Sciatic nerve (tissue), 2 donors: ENCODE results near the gene NXPH3. TPM values are rescaled to one million over a fixed set of nuclear protein-coding genes. Genes with fewer than 3 reads are reported as not detected.
A peak's percentile ranks its signal among the peaks of the same experiment; 100 is the strongest.

Experiments used
- ATAC-seq: fragments of 200-7000 bp; cut with Tn5 transposase; one replicate; pipeline ENCODE4 v1.9.1; 2020; ENCODE audit warnings: mild to moderate bottlenecking, moderate library complexity
- DNase-seq: peaks from one replicate; pipeline ENCODE4 v3.0.0-alpha.2; 2020; ENCODE audit warnings: low spot score
- intact Hi-C: fragments of 100-400 bp; cut with DNase I; formaldehyde crosslinking; loops from one replicate; pipeline ENCODE4 v1.14.2; 2022
- total RNA-seq: library from RNA; stranded (reverse); fragmentation: NEBNext Ultra II Directional; extraction: Animal tissue kit (Norgen Biotek cat#: 25700); gene quantifications from one replicate; pipeline ENCODE4 v1.2.1, GENCODE V29; 2021
- donor health status: DM: no; HTN: no; CAD: no.
- donor health status: DM: no; HTN: no; CAD: no.

Gene NXPH3
- total RNA-seq, 1 donor from 2014 or later = 17.0 TPM

- intact Hi-C loops = no loop called here
- DNase-seq (no peak), ATAC-seq (peak; percentile 48)
Observed at GRCh38 chr17:49610883-49611584, 35.4 kb downstream of the NXPH3 start.

GRCh38 chr17:49612726-49613125 lies 37.1 kb downstream of the NXPH3 start:
- intact Hi-C loops = no loop called here
- no peak for DNase-seq
- no peak for ATAC-seq

GRCh38 chr17:49613182-49613800 lies 37.6 kb downstream of the NXPH3 start:
- intact Hi-C loops = no loop called here
- DNase-seq = no peak
- no peak for ATAC-seq

DNA sequence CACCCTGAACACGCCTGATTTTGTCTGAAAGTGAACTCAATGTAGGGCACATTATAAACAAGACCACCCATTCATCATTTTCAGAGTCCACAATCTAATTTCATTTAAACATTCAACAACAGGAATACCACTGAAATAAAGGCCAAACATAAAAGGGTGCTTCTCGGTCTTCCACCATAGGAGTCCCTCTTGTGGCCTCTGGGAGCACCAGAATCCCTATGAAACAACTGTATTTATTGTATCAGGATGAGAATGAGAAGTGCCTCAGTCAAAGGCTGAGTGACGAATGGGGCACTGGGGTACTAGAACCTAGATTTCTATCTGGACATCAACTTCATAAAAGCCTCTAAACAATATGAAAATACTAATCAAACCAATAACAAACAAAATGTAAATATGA lies 40.4 kb downstream of the NXPH3 start:
- intact Hi-C loops = no loop called here
- DNase-seq (no peak), ATAC-seq (no peak)

- peak; percentile 82 for DNase-seq
- intact Hi-C loops = no loop called here
- ATAC-seq = peak; percentile 94
Observed at GRCh38 chr17:49616601-49617131, 41.0 kb downstream of the NXPH3 start.

- intact Hi-C loops = no loop called here
- ATAC-seq = no peak
- DNase-seq = no peak
Observed at GRCh38 chr17:49618028-49618611, 42.4 kb downstream of the NXPH3 start.

DNA sequence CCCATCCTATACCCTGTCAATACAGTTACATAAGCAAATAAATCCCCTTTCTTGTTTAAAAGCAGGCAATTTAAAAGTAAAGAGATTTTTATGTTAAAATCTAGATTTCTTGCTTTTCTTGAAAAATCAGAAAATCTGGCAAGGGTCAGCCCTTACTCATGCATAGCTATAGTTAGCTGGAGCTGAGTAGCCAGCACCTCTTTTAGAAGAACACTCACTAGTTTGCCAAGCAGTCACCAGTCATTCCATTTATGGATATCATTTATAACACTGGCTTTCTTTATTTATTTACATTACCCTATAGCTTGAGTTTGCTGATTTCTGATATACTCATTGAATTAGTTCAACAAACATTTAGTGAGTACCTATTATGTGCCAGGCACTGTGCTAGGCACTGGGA lies 45.7 kb downstream of the NXPH3 start:
- ATAC-seq (no peak), DNase-seq (no peak)
- intact Hi-C loops = no loop called here

- DNase-seq (no peak), ATAC-seq (no peak)
- intact Hi-C loops = no loop called here
Observed at GRCh38 chr17:49621946-49622529, 46.4 kb downstream of the NXPH3 start.

GRCh38 chr17:49624896-49625295 lies 49.2 kb downstream of the NXPH3 start:
- DNase-seq (no peak), ATAC-seq (no peak)
- intact Hi-C loops = no loop called here

GRCh38 chr17:49629447-49629846 lies 53.8 kb downstream of the NXPH3 start:
- no peak for DNase-seq
- ATAC-seq = peak; percentile 47
- intact Hi-C loops = no loop called here

DNA sequence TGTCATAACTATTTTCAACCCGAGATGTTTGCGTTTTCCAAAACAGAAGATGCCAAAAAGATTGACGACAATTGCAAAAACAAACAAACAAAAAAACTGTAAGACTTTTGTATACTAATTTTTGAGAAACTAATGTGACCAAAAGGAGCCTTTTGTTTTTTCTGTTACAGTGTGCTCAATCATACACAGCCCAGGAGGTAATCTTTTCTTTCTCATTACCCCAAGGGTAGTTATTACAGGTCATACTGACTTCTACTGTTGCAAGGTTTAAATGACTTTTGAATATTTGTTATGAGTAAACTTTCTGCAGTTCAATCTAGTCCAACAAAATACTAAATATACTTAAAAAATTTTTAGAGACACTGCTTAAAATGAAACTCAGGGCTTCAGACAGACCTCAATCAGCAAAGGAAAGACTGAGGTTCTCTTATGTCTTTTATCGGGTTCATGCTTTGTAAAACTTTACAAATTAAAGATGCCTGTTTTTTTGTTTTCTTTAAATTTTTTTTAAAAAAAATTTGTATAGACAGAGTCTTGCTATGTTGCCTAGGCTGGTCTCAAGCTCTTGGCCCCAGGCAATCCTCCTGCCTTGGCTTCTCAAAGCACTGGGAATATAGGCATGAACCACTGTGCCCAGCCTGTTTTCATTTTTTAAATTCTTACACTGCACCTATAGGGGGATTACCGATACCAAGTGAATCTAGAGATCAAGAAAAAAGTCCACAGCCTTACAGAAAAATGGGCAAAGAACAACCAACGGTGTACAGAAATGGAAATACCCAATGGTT lies 54.6 kb downstream of the NXPH3 start:
- intact Hi-C loops = no loop called here
- ATAC-seq (no peak), DNase-seq (no peak)

GRCh38 chr17:49631496-49631895 lies 55.8 kb downstream of the NXPH3 start:
- intact Hi-C loops = no loop called here
- no peak for ATAC-seq

More at GRCh38 chr17:49631496-49631895, 55.8 kb downstream of the NXPH3 start:
- DNase-seq = no peak

Other genes with a start within 250 kb of the NXPH3 start
- gene ZNF652, start 213.6 kb upstream of the NXPH3 start, total RNA-seq = 60.9 TPM
- 93.5 TPM for gene PHB1, start 161.0 kb upstream of the NXPH3 start, total RNA-seq
- 291 TPM for gene NGFR, start 80.6 kb upstream of the NXPH3 start, total RNA-seq
- gene SPOP, start 102.2 kb downstream of the NXPH3 start, total RNA-seq = 84.4 TPM
- 36.9 TPM for gene SLC35B1, start 132.1 kb downstream of the NXPH3 start, total RNA-seq
- 19.0 TPM for gene FAM117A, start 188.3 kb downstream of the NXPH3 start, total RNA-seq
- gene KAT7, start 212.8 kb downstream of the NXPH3 start, total RNA-seq = 66.2 TPM